ENCODE data around the gene SERPINB2.
"Not testable (repeated sequence)": the region's sequence is repeated elsewhere in the genome, so short reads cannot be mapped to it uniquely, and the experiment has no call there.

SERPINB2 gene

GRCh38 chr18:63940543-63941050 is 53.1 kb downstream of the SERPINB2 start:
- DNase-seq, result not testable (repeated sequence)

- no peak for DNase-seq
Observed at GRCh38 chr18:63947051-63947790, 59.7 kb downstream of the SERPINB2 start.

DNA sequence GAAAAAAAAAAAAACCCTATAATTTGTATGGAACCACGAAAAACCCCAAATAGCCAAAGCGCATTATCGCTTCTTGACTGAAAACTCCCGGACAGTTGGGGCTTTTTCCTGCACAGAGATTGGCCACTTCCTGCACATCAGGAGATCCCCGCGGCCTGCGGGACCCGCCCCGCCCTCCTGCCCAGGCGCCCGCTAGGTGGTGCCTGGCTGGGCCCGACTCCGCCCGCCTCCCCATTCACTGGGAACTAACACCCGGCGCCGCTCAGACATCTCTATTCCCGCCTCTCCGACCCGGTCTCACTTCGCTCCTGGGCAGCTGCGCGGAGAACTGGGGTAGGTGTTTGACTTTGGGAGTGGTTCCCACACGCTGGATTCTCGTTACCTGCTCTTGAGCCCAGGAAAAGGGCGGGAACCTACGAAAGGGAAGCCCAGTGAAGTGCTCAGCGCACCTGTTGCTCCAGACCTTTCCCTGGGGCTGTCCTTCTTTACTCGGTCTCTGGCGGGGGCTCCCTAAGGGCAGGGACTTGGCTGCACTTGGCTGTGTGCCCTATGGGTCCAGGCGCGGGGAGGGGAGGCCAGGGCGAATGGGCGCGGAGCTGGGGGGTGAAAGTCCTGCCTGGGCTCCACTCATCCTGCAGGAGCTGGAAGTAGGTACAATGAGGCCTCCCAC is 61.7 kb downstream of the SERPINB2 start, which contains the start of gene HMSD:
HMSD (plus strand) TSS at position 234 of the 670 bp plus-strand sequence. CDS start 4,155 bp downstream, outside the sequence.
- no peak for DNase-seq

DNA sequence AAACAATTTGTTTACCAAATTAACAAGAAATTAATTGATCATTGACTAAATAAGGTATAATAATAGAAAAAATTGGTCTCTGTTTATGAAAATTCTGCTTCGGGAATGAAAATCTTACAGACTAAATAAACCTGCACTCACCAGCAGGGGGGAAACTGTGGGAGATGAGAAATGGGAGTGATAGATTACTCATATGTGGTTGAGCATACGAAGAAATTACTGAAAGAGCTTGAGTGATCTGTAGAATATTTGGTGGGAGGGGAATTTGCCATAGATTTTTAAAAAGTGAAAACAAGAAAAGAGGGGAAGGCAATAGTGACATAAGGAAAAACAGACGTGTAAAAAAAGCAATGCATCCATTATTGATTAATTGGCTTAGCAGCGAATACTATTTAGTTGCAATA is 63.8 kb downstream of the SERPINB2 start:
- DNase-seq, result no peak

Measured in OCI-M1 (cell line).